ENCODE results near the gene POLR1B. TPM values are rescaled to one million over a fixed set of nuclear protein-coding genes. Genes with fewer than 3 reads are reported as not detected.
"Not testable (repeated sequence)": the region's sequence is repeated elsewhere in the genome, so short reads cannot be mapped to it uniquely, and the experiment has no call there.

POLR1B gene
- total RNA-seq, 1 experiment from 2014 or later: 74.0 TPM

- H3K27ac Mint-ChIP-seq (ENCODE audit: low read depth, unreplicated experiment); H3K9me3 Mint-ChIP-seq (ENCODE audit: unreplicated experiment); H3K4me3 Mint-ChIP-seq (ENCODE audit: unreplicated experiment); BruUV-seq (replicated peaks); POLR2A ChIA-PET; H3K27me3 Mint-ChIP-seq (ENCODE audit: insufficient read depth, unreplicated experiment); intact Hi-C loops (cut with micrococcal nuclease); H3K4me1 Mint-ChIP-seq (ENCODE audit: insufficient read depth, unreplicated experiment); DNase-seq (ENCODE audit: unreplicated experiment); H3K36me3 Mint-ChIP-seq (ENCODE audit: insufficient read depth, unreplicated experiment): not testable (repeated sequence)
- CTCF ChIA-PET: interaction anchor here (1.5 to 1.6 kb wide), 2 partner anchors 12 to 137 kb away, joined by 5 to 6 read pairs; no protein-coding TSS in a partner anchor
Observed at GRCh38 chr2:112612283-112612682, 70.0 kb downstream of the POLR1B start.

- POLR2A ChIA-PET: no interaction called here
- Mint-ChIP-seq H3K36me3 (ENCODE audit: insufficient read depth, unreplicated experiment) (peaks cover 5% of the 10 kb centered on the region), H3K4me3 (ENCODE audit: unreplicated experiment) (no peak overlapping the region)
Observed at GRCh38 chr2:112614201-112614840, 72.1 kb downstream of the POLR1B start.

GRCh38 chr2:112615051-112615450 lies 72.8 kb downstream of the POLR1B start:
- no peak for TF ChIP-seq CTCF (IDR thresholded peaks at IDR 0.05; ENCODE audit: unreplicated experiment)
- H3K27me3 Mint-ChIP-seq (ENCODE audit: insufficient read depth, unreplicated experiment): no peaks in the 10 kb centered on the region
- H3K36me3 Mint-ChIP-seq (ENCODE audit: insufficient read depth, unreplicated experiment): no peaks in the 10 kb centered on the region
- ChIA-PET POLR2A (no interaction called here), CTCF (no interaction called here)
- no peak overlapping the region for H3K27ac Mint-ChIP-seq (ENCODE audit: low read depth, unreplicated experiment)
- DNase-seq (ENCODE audit: unreplicated experiment): no peak
- H3K4me3 Mint-ChIP-seq (ENCODE audit: unreplicated experiment): no peak overlapping the region
- no TSS peak for BruUV-seq (replicated peaks)
- intact Hi-C loops (cut with micrococcal nuclease): no loop called here
- H3K4me1 Mint-ChIP-seq (ENCODE audit: insufficient read depth, unreplicated experiment): no peaks in the 10 kb centered on the region
- no peaks in the 10 kb centered on the region for H3K9me3 Mint-ChIP-seq (ENCODE audit: unreplicated experiment)

More at GRCh38 chr2:112614201-112614840, 72.1 kb downstream of the POLR1B start:
- CTCF ChIA-PET: interaction anchor here (0.9 to 1.5 kb wide), 2 partner anchors 9 to 13 kb away, joined by 3 to 4 read pairs; no protein-coding TSS in a partner anchor
- TF ChIP-seq CTCF (IDR thresholded peaks at IDR 0.05; ENCODE audit: unreplicated experiment): no peak
- Mint-ChIP-seq H3K27me3 (ENCODE audit: insufficient read depth, unreplicated experiment) (no peaks in the 10 kb centered on the region), H3K27ac (ENCODE audit: low read depth, unreplicated experiment) (no peak overlapping the region), H3K4me1 (ENCODE audit: insufficient read depth, unreplicated experiment) (no peaks in the 10 kb centered on the region), H3K9me3 (ENCODE audit: unreplicated experiment) (no peaks in the 10 kb centered on the region)
- no peak for DNase-seq (ENCODE audit: unreplicated experiment)
- no TSS peak for BruUV-seq (replicated peaks)
- intact Hi-C loops (cut with micrococcal nuclease): no loop called here

GRCh38 chr2:112615798-112616197 lies 73.5 kb downstream of the POLR1B start:
- CTCF ChIA-PET: interaction anchor here (0.7 kb wide), 1 partner anchor 38 kb away, joined by 5 read pairs; no protein-coding TSS in a partner anchor
- H3K9me3 Mint-ChIP-seq (ENCODE audit: unreplicated experiment); BruUV-seq (replicated peaks); DNase-seq (ENCODE audit: unreplicated experiment); H3K4me1 Mint-ChIP-seq (ENCODE audit: insufficient read depth, unreplicated experiment); POLR2A ChIA-PET; H3K27me3 Mint-ChIP-seq (ENCODE audit: insufficient read depth, unreplicated experiment); H3K27ac Mint-ChIP-seq (ENCODE audit: low read depth, unreplicated experiment); H3K4me3 Mint-ChIP-seq (ENCODE audit: unreplicated experiment); intact Hi-C loops (cut with micrococcal nuclease); H3K36me3 Mint-ChIP-seq (ENCODE audit: insufficient read depth, unreplicated experiment): not testable (repeated sequence)

GRCh38 chr2:112618383-112618782 lies 76.1 kb downstream of the POLR1B start:
- intact Hi-C loops (cut with micrococcal nuclease): no loop called here
- CTCF ChIA-PET: interaction anchor here (0.6 to 0.7 kb wide), 2 partner anchors 28 to 126 kb away, joined by 3 to 7 read pairs; partner anchors contain the start of gene SLC20A1
- no peak for TF ChIP-seq CTCF (IDR thresholded peaks at IDR 0.05; ENCODE audit: unreplicated experiment)
- no TSS peak for BruUV-seq (replicated peaks)
- no peak for DNase-seq (ENCODE audit: unreplicated experiment)
- Mint-ChIP-seq H3K9me3 (ENCODE audit: unreplicated experiment) (no peaks in the 10 kb centered on the region), H3K36me3 (ENCODE audit: insufficient read depth, unreplicated experiment) (peaks cover 7% of the 10 kb centered on the region), H3K4me1 (ENCODE audit: insufficient read depth, unreplicated experiment) (peaks cover 18% of the 10 kb centered on the region), H3K27me3 (ENCODE audit: insufficient read depth, unreplicated experiment) (no peaks in the 10 kb centered on the region), H3K4me3 (ENCODE audit: unreplicated experiment) (no peak overlapping the region), H3K27ac (ENCODE audit: low read depth, unreplicated experiment) (no peak overlapping the region)
- POLR2A ChIA-PET: no interaction called here
